ENCODE measurements around the gene KCTD19.

DNA sequence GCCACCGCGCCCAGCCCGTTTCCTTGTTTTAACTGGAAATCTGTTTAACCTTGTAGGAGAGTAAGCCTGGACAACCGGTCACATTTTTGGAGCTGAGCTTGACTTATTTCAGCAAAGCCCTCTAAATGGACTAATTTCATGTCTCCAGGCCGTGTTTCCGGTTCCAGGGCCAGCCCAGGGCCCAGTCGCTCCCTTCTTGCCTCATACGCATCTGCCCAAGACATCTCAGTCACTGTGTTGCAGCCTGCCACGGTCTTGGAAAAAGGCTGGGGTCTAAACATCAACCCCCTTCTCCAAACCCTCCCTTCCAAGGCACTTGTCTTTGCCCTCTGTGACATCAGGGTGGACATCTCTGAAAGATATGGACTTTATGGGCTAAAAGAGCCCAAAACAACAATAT lies 28.3 kb downstream of the KCTD19 start:
- TF ChIP-seq, protein P1, sequence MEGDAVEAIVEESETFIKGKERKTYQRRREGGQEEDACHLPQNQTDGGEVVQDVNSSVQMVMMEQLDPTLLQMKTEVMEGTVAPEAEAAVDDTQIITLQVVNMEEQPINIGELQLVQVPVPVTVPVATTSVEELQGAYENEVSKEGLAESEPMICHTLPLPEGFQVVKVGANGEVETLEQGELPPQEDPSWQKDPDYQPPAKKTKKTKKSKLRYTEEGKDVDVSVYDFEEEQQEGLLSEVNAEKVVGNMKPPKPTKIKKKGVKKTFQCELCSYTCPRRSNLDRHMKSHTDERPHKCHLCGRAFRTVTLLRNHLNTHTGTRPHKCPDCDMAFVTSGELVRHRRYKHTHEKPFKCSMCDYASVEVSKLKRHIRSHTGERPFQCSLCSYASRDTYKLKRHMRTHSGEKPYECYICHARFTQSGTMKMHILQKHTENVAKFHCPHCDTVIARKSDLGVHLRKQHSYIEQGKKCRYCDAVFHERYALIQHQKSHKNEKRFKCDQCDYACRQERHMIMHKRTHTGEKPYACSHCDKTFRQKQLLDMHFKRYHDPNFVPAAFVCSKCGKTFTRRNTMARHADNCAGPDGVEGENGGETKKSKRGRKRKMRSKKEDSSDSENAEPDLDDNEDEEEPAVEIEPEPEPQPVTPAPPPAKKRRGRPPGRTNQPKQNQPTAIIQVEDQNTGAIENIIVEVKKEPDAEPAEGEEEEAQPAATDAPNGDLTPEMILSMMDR (IDR thresholded peaks at IDR 0.05; ENCODE audit: low read depth, low read length, poor library complexity, severe bottlenecking) = no peak
- TF ChIP-seq EZH2phosphoT487 (IDR thresholded peaks at IDR 0.05; ENCODE audit: borderline replicate concordance, low read length) = no peak
